Measurements from ENCODE around the gene GPX2.

GRCh38 chr14:64973826-64974225 is 31.3 kb upstream of the GPX2 start:
- TF ChIP-seq CTCF (IDR thresholded peaks at IDR 0.05) (no peak), SIN3A (IDR thresholded peaks at IDR 0.05; ENCODE audit: borderline replicate concordance, insufficient read depth, low read depth, low read length) (no peak), REST (IDR thresholded peaks at IDR 0.05; ENCODE audit: insufficient read depth in 1 of 2, low read depth in 2 of 2, low read length in 1 of 2) (no peak), POLR2AphosphoS5 (IDR thresholded peaks at IDR 0.05; ENCODE audit: low read depth, low read length) (no peak), TCF7L2 (IDR thresholded peaks at IDR 0.05; ENCODE audit: low read depth, low read length) (no peak)

Data from Panc1 (cell line).